WERI-Rb-1 (cell line): Measurements from ENCODE around the gene NR5A2.

Experiments
- DNase-seq: peaks from one replicate; pipeline ENCODE4 v3.0.0-alpha.2; 2020
- H3K27ac ChIP-seq: fragments of 250-450 bp; sonication (Bioruptor Pico); 2 replicates; pipeline ENCODE4 v1.5.1; 2020; ENCODE audit warnings: mild to moderate bottlenecking, moderate library complexity
- H3K27me3 ChIP-seq: fragments of 250-450 bp; sonication (Bioruptor Pico); 2 replicates; pipeline ENCODE4 v1.5.1; 2021; ENCODE audit warnings: mild to moderate bottlenecking, low read depth, moderate library complexity; ENCODE audit not compliant: insufficient read depth, severe bottlenecking
- H3K36me3 ChIP-seq: fragments of 250-450 bp; sonication (Bioruptor Pico); 2 replicates; pipeline ENCODE4 v1.5.1; 2020; ENCODE audit warnings: mild to moderate bottlenecking, moderate library complexity
- H3K4me3 ChIP-seq: 2 replicates; pipeline ENCODE4 v1.5.1; 2011; ENCODE audit warnings: low read depth, mild to moderate bottlenecking, control low read depth, low read length
- H3K9me3 ChIP-seq: fragments of 250-450 bp; sonication (Bioruptor Pico); 2 replicates; pipeline ENCODE4 v1.5.1; 2021; ENCODE audit warnings: mild to moderate bottlenecking, moderate library complexity; ENCODE audit not compliant: severe bottlenecking
- TF ChIP-seq, protein P1 (sequence below): IDR thresholded peaks from 2 replicates; pipeline ENCODE4 v1.5.1; 2011; ENCODE audit warnings: low read depth, mild to moderate bottlenecking, control low read depth, inconsistent platforms, low read length

NR5A2 gene

DNA sequence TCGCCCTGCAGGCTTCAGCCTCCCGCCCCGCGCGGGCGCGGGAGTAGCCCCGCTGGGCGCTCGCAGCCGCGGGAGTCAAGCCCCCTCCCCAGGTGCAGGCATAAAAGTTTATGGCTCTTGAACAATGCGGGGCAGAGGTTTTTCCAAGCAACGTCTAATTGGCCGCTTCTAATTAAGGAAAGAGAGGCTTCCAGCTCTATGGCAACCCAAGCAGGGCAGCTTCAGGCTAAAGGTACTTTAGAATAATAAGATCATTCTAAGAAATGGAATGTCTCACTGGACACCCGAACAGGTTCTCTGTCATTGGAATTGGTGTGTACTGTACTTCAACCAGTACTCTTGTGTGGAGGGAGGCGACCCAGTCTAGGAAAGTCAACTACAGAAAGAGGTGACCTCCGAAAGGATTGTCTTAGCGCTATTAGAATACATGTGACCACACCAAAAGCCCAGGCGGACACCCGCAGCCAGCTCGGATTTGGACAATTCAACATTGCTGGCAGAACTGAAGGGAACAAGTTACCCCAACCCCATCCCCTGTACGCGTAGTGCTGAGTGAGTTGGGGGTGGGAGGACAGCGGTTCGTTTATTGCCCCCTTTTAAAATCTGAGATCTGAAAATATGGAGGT, 12.5 kb downstream of the NR5A2 start:
- Histone ChIP-seq H3K27me3 (peaks cover 98% of the 10 kb centered on the region), H3K27ac (no peak overlapping the region), H3K36me3 (no peaks in the 10 kb centered on the region), H3K9me3 (peaks cover 4% of the 10 kb centered on the region), H3K4me3 (peak overlapping the region; percentile 63)
- TF ChIP-seq, protein P1, sequence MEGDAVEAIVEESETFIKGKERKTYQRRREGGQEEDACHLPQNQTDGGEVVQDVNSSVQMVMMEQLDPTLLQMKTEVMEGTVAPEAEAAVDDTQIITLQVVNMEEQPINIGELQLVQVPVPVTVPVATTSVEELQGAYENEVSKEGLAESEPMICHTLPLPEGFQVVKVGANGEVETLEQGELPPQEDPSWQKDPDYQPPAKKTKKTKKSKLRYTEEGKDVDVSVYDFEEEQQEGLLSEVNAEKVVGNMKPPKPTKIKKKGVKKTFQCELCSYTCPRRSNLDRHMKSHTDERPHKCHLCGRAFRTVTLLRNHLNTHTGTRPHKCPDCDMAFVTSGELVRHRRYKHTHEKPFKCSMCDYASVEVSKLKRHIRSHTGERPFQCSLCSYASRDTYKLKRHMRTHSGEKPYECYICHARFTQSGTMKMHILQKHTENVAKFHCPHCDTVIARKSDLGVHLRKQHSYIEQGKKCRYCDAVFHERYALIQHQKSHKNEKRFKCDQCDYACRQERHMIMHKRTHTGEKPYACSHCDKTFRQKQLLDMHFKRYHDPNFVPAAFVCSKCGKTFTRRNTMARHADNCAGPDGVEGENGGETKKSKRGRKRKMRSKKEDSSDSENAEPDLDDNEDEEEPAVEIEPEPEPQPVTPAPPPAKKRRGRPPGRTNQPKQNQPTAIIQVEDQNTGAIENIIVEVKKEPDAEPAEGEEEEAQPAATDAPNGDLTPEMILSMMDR = no peak
- DNase-seq = no peak

DNA sequence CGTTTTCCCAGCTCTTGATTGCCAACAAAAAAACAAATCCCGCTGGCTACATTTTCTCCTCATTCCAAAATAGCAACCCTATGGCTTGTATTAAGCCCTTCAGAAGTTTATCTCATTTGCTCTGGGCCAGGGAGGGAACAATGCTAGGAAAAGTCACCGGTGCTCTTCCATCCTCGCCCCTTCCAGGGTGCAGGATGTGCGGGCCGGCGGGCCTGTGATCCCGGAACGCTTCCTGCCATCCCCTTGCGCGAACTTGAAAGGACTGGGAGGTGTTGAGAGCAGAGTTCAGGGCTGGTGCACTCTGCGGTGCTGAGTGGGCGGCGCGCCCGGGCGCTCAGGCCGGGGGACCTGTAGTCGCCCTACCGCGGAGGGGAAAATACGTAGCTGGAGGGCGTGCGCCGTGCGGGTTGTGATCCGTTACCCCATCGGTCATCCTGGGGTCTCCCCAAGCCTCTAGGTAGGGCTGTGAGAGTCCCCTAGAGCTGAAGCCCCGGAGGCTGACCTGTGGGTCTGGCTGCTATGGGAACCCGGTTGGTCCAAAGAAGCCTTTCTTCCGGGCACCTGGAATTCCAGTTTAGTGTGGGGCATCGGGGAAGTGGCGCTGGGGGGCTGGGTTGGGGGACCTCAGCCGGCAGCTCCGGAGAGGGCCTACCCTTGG, 13.1 kb downstream of the NR5A2 start:
- Histone ChIP-seq H3K27me3 (peaks cover 91% of the 10 kb centered on the region), H3K4me3 (peak overlapping the region; percentile 63), H3K27ac (no peak overlapping the region), H3K36me3 (no peaks in the 10 kb centered on the region), H3K9me3 (peaks cover 4% of the 10 kb centered on the region)
- TF ChIP-seq, protein P1 = no peak
- peak; percentile 53 for DNase-seq

DNA sequence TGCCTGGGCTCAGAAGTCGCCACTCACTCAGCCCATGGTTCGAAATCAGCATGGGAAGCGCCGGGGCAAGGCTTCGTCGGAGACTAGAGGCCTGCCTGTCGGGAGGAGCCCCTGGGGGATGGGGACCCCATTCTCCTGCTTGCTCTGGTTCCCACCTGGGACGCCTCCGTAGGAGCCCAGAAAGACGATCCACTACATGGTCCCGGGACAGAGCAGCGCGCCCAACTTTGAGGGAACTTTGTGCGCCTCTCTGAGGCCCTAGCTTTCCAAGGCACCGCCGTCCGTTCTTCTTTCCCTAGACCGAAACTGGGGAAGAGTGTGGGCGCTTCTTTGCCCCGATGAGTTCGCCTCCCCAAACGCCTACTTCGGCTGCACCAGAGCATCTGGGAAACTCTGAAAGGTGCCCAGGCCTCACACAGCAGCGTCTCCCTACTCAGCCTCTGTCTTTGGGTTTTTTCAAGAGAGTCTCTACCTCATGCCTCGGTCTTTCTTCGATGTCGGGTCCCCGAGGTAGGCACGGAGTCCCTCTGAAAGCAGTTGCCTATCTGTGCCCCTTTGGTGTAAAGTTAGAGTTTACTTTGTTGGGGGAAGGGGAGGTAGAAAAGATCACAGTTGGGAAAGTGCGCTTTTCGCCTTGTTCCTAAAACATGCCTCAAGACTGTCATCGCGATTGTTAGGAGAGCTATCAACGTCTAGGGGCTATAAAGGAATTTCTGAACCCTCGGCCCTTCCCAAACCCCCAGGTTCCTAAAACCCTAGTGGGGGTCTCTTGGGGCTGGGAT, 14.0 kb downstream of the NR5A2 start:
- H3K36me3 ChIP-seq = no peaks in the 10 kb centered on the region
- DNase-seq = no peak
- TF ChIP-seq, protein P1 = no peak
- peaks cover 82% of the 10 kb centered on the region for H3K27me3 ChIP-seq
- no peak overlapping the region for H3K27ac ChIP-seq
- no peak overlapping the region for H3K4me3 ChIP-seq
- no peaks in the 10 kb centered on the region for H3K9me3 ChIP-seq

DNA sequence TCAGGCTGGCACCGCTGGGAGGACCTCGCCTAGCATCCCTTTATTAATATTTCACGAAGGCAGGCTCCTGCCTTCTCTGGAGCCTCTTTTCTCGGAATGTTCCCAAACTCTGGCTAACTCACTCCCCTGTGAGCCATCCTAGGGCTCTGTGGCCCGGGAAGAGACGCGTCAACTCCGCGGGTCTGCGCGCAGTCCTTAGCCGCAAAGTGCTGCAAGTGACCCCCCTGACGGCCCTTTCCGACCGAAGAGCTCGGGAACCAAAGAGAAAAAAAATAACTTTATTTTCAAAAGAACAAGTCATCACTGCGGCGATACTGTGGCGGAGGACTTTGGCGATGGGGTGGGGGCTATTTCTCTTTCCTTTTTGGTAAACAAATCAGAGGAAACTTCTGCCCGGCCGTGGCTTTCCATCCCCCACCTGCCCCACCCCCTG, 14.6 kb downstream of the NR5A2 start:
- H3K27me3 ChIP-seq = peaks cover 76% of the 10 kb centered on the region

DNA sequence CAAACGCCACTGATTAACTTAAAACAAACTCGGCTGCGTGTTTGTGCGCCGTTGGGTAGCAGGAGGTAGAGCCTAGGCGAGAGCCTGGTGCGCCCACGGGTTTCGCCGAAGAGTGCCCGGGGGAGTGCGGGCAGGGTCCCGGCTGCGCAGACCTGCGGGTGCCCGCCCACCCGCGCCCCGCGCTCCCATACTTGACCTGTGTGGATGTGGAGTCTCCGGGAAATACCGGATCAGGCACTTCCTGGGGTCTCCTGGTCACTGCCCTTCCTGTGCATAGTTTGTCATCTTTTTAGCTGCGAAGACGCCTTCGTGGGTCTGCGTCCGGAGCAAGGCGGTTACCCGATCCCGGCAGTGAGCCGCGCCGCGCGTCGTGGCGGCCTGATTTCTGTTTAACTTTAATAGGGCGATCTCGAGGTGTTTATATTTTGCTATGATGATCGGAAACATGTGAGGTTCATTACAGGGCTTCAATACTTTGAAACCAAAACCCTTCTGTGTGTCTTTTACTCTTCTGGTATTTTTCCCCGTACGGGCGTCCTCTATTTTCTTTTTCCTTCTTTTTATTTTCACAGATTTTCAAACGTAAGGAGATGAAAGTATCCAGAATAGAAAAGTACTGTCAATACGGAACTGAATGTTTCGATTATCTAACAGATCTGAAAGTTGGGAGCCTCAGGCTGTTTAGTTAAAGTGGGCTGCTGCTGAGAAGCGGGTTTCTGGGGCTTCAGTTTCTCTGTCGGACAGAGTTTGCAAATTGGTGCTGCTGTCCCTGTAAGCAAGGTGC, 15.2 kb downstream of the NR5A2 start:
- Histone ChIP-seq H3K36me3 (no peaks in the 10 kb centered on the region), H3K4me3 (peak overlapping the region; percentile 37), H3K9me3 (no peaks in the 10 kb centered on the region), H3K27ac (no peak overlapping the region), H3K27me3 (peaks cover 70% of the 10 kb centered on the region)
- TF ChIP-seq, protein P1 = no peak
- DNase-seq = peak; percentile 38

More for the DNA sequence above, 14.6 kb downstream of the NR5A2 start:
- Histone ChIP-seq H3K4me3 (peak overlapping the region; percentile 37), H3K9me3 (no peaks in the 10 kb centered on the region), H3K36me3 (no peaks in the 10 kb centered on the region), H3K27ac (no peak overlapping the region)
- TF ChIP-seq, protein P1 = no peak
- DNase-seq = no peak
